Measurements from ENCODE around the gene HK1. TPM values are rescaled to one million over a fixed set of nuclear protein-coding genes. Genes with fewer than 3 reads are reported as not detected.

The HK1 gene
- total RNA-seq, 2 donors from 2014 or later: 38.0 to 78.8 TPM

GRCh38 chr10:69329721-69330178, 51.5 kb downstream of the HK1 start:
- Histone ChIP-seq H3K36me3 (ENCODE audit: control insufficient read depth, insufficient read depth, low read length) (no peaks in the 10 kb centered on the region), H3K9ac (ENCODE audit: extremely low read depth, low read length, poor library complexity, severe bottlenecking) (no peak overlapping the region), H3K9me3 (ENCODE audit: control insufficient read depth, low read length) (no peaks in the 10 kb centered on the region), H3K27ac (ENCODE audit: low read depth, low read length) (no peak overlapping the region), H3K4me1 (ENCODE audit: control insufficient read depth, insufficient read depth, low read length) (peaks cover 6% of the 10 kb centered on the region), H3K4me3 (ENCODE audit: low read length) (no peak overlapping the region), H3K27me3 (ENCODE audit: control insufficient read depth, insufficient read depth, low read length, poor library complexity, severe bottlenecking) (no peaks in the 10 kb centered on the region)
- Mint-ChIP-seq H3K4me3 (peak overlapping the region; percentile 9), H3K36me3 (ENCODE audit: low read depth) (peaks cover 3% of the 10 kb centered on the region), H3K9me3 (no peaks in the 10 kb centered on the region), H3K27me3 (ENCODE audit: insufficient read depth) (no peaks in the 10 kb centered on the region), H3K27ac (peak overlapping the region; percentile 71), H3K4me1 (peaks cover 57% of the 10 kb centered on the region)
- 17 to 25% methylated on average over 3 of the region's 3 CpGs for WGBS, 2 experiments (ENCODE audit: insufficient coverage in 1 of 2, insufficient read length in 1 of 2)
- DNase-seq: peak; percentile 90
- no peak for TF ChIP-seq CTCF (conservative IDR thresholded peaks at IDR 0.05)

GRCh38 chr10:69331161-69331560, 52.9 kb downstream of the HK1 start:
- Mint-ChIP-seq H3K27me3 (ENCODE audit: insufficient read depth) (no peaks in the 10 kb centered on the region), H3K9me3 (no peaks in the 10 kb centered on the region), H3K27ac (no peak overlapping the region), H3K4me1 (peaks cover 56% of the 10 kb centered on the region), H3K4me3 (no peak overlapping the region), H3K36me3 (ENCODE audit: low read depth) (peaks cover 3% of the 10 kb centered on the region)
- peaks cover 6% of the 10 kb centered on the region for H3K4me1 ChIP-seq (ENCODE audit: control insufficient read depth, insufficient read depth, low read length)
- 93 to 95% methylated on average over 5 to 7 of the region's 7 CpGs for WGBS, 2 experiments (ENCODE audit: insufficient coverage in 1 of 2, insufficient read length in 1 of 2)
- no peaks in the 10 kb centered on the region for H3K36me3 ChIP-seq (ENCODE audit: control insufficient read depth, insufficient read depth, low read length)
- no peak for TF ChIP-seq CTCF (conservative IDR thresholded peaks at IDR 0.05)
- no peak overlapping the region for H3K27ac ChIP-seq (ENCODE audit: low read depth, low read length)
- no peak overlapping the region for H3K9ac ChIP-seq (ENCODE audit: extremely low read depth, low read length, poor library complexity, severe bottlenecking)
- DNase-seq: no peak
- no peaks in the 10 kb centered on the region for H3K9me3 ChIP-seq (ENCODE audit: control insufficient read depth, low read length)
- no peak overlapping the region for H3K4me3 ChIP-seq (ENCODE audit: low read length)
- H3K27me3 ChIP-seq (ENCODE audit: control insufficient read depth, insufficient read depth, low read length, poor library complexity, severe bottlenecking): no peaks in the 10 kb centered on the region

GRCh38 chr10:69332278-69333010, 54.1 kb downstream of the HK1 start:
- Mint-ChIP-seq H3K27me3 (ENCODE audit: insufficient read depth) (no peaks in the 10 kb centered on the region), H3K4me1 (peaks cover 53% of the 10 kb centered on the region), H3K27ac (peak overlapping the region; percentile 91), H3K9me3 (no peaks in the 10 kb centered on the region), H3K4me3 (no peak overlapping the region), H3K36me3 (ENCODE audit: low read depth) (peaks cover 3% of the 10 kb centered on the region)
- Histone ChIP-seq H3K9me3 (ENCODE audit: control insufficient read depth, low read length) (no peaks in the 10 kb centered on the region), H3K9ac (ENCODE audit: extremely low read depth, low read length, poor library complexity, severe bottlenecking) (no peak overlapping the region), H3K27me3 (ENCODE audit: control insufficient read depth, insufficient read depth, low read length, poor library complexity, severe bottlenecking) (no peaks in the 10 kb centered on the region), H3K27ac (ENCODE audit: low read depth, low read length) (no peak overlapping the region), H3K36me3 (ENCODE audit: control insufficient read depth, insufficient read depth, low read length) (no peaks in the 10 kb centered on the region), H3K4me3 (ENCODE audit: low read length) (no peak overlapping the region), H3K4me1 (ENCODE audit: control insufficient read depth, insufficient read depth, low read length) (peaks cover 6% of the 10 kb centered on the region)
- no peak for DNase-seq
- TF ChIP-seq CTCF (conservative IDR thresholded peaks at IDR 0.05): no peak
- 96 to 100% methylated on average over 4 to 9 of the region's 9 CpGs for WGBS, 2 experiments (ENCODE audit: insufficient coverage in 1 of 2, insufficient read length in 1 of 2)
